ENCODE data around the gene GPHB5.

DNA sequence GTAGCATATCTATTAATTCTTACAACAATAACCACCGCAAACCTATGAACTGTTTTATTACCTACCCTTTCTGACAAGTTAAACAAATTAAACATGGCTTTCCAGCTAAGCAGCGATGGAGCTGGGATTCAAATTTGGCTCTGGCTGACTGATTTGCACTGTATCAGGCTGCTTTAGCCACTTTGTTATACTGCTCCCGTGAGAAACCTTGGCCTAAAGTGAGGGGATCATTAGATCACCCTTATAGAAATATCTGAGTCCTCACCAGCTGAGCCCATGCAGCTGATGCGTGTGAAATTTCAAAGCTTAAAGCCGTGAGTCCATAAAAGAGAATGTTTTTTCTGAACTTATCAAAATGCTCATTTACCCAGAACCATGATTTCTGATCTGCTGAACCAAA, 8.1 kb upstream of the GPHB5 start:
- TF ChIP-seq CTCF (IDR thresholded peaks at IDR 0.05; ENCODE audit: low read length) (no peak), EZH2 (optimal IDR thresholded peaks at IDR 0.05; ENCODE audit: low read depth, low read length) (no peak)
